HepG2 (cell line): Measurements from ENCODE around the gene KLHL8. TPM values are rescaled to one million over a fixed set of nuclear protein-coding genes. Genes with fewer than 3 reads are reported as not detected.
A peak's percentile ranks its signal among the peaks of the same experiment; 100 is the strongest.

Experiments used
- ATAC-seq: fragments of 200-7000 bp; cut with Tn5 transposase; 3 replicates; pipeline ENCODE4 v1.9.1; 2020; ENCODE audit warnings: mild to moderate bottlenecking, moderate library complexity
- BruUV-seq: library from RNA; stranded (reverse); fragments of 400-500 nt; replicated peaks from 2 replicates; lab custom pipeline; 2021; lab: Mats Ljungman, UMichigan
- CTCF ChIA-PET: fragments of 300-600 bp; formaldehyde crosslinking; extraction: SDS; loops from one replicate; lab custom pipeline; 2021; ENCODE audit warnings: low total read pairs, inconsistent platforms, low intra/inter-chr PET ratio; lab: Yijun Ruan, JAX
- POLR2A ChIA-PET: fragments of 350-600 bp; sonication (Branson Sonifier 250); formaldehyde crosslinking; loops from one replicate; lab custom pipeline; 2020; ENCODE audit warnings: antibody characterized with exemption, inconsistent platforms; lab: Yijun Ruan, JAX
- DNase-seq: peaks from one replicate; pipeline ENCODE4 v3.0.0-alpha.2; 2015; ENCODE audit warnings: low spot score
- FAIRE-seq: peaks from 3 replicates; lab custom pipeline; 2011; peaks lifted over from hg19 to GRCh38; lab: Jason Lieb, UNC
- H2AFZ ChIP-seq: one replicate; pipeline ENCODE4 v1.6.1; 2011; ENCODE audit warnings: low read length, inconsistent platforms
- H3K27ac ChIP-seq: fragments of 300-600 bp; 3 replicates; pipeline ENCODE4 v1.8.0; 2011; ENCODE audit warnings: mixed run types, mild to moderate bottlenecking, mixed read lengths, low read length, inconsistent platforms; ENCODE audit not compliant: insufficient read depth; ENCODE audit errors: extremely low read length
- H3K27me3 ChIP-seq, 2 experiments: fragments of 200-600 bp in 1 of 2; 2 replicates in 1 of 2; 3 replicates in 1 of 2; pipeline versions ENCODE4 v1.6.0 to v1.8.0; 2011; ENCODE audit warnings: low read length in 2 of 2, mild to moderate bottlenecking in 2 of 2, moderate library complexity in 2 of 2, inconsistent platforms in 1 of 2; ENCODE audit not compliant: insufficient read depth in 2 of 2, control insufficient read depth in 1 of 2
- H3K36me3 ChIP-seq, 2 experiments: fragments of 200-600 bp in 1 of 2; replicated peaks in 1 of 2; 2 replicates in 1 of 2; 3 replicates in 1 of 2; pipeline versions ENCODE4 v1.5.1 to v1.8.0; 2011; ENCODE audit warnings: low read length in 2 of 2, inconsistent platforms in 1 of 2; ENCODE audit not compliant: insufficient read depth in 2 of 2, control insufficient read depth in 1 of 2
- H3K4me1 ChIP-seq: 2 replicates; pipeline ENCODE4 v1.5.1; 2012; ENCODE audit warnings: low read length, inconsistent platforms; ENCODE audit not compliant: insufficient read depth
- H3K4me2 ChIP-seq: 2 replicates; pipeline ENCODE4 v1.6.0; 2011; ENCODE audit warnings: low read depth, low read length, inconsistent platforms
- H3K4me3 ChIP-seq, 3 experiments: fragments of 200-600 bp in 1 of 3; sonication (generic), shearing (Covaris generic) in 1 of 3; replicated peaks in 1 of 3; 2 replicates each; pipeline ENCODE4 v1.5.1; 2011 to 2016; ENCODE audit warnings: low read length in 3 of 3, inconsistent platforms in 2 of 3, low read depth in 2 of 3, mild to moderate bottlenecking in 2 of 3, control low read depth in 1 of 3, mixed read lengths in 1 of 3; ENCODE audit not compliant: insufficient read depth in 1 of 3
- H3K79me2 ChIP-seq: one replicate; pipeline ENCODE4 v1.6.1; 2011; ENCODE audit warnings: low read length, inconsistent platforms; ENCODE audit not compliant: insufficient read depth
- H3K9ac ChIP-seq: 2 replicates; pipeline ENCODE4 v1.6.0; 2011; ENCODE audit warnings: mild to moderate bottlenecking, low read depth, low read length, inconsistent platforms; ENCODE audit not compliant: insufficient read depth
- H3K9me3 ChIP-seq: 2 replicates; pipeline ENCODE4 v1.5.1; 2012; ENCODE audit warnings: mild to moderate bottlenecking, low read length
- H4K20me1 ChIP-seq: 2 replicates; pipeline ENCODE4 v1.6.0; 2011; ENCODE audit warnings: inconsistent platforms, mild to moderate bottlenecking, low read length, moderate library complexity; ENCODE audit not compliant: insufficient read depth
- HIC2 ChIP-seq: sonication (generic); formaldehyde crosslinking; IDR thresholded peaks from 2 replicates; pipeline ENCODE4 v1.9.0; 2022; ENCODE audit warnings: low read depth, missing genetic modification reagents
- HOMEZ ChIP-seq: IDR thresholded peaks from 2 replicates; pipeline ENCODE4 v1.6.1; 2016; ENCODE audit warnings: low read depth
- JARID2 ChIP-seq: sonication (generic); formaldehyde crosslinking; IDR thresholded peaks from 2 replicates; pipeline ENCODE4 v1.8.1; 2023; ENCODE audit warnings: missing genetic modification reagents, inconsistent platforms; ENCODE audit not compliant: insufficient replicate concordance
- JUN ChIP-seq: sonication (generic); formaldehyde crosslinking; IDR thresholded peaks from 2 replicates; pipeline ENCODE4 v1.4.0; 2020; ENCODE audit warnings: mild to moderate bottlenecking, missing genetic modification reagents
- KLF15 ChIP-seq: sonication (generic); formaldehyde crosslinking; IDR thresholded peaks from 2 replicates; pipeline ENCODE4 v1.8.1; 2023; ENCODE audit warnings: borderline replicate concordance, mild to moderate bottlenecking, inconsistent platforms, missing genetic modification reagents, mixed read lengths
- MAFG ChIP-seq: sonication (generic); formaldehyde crosslinking; IDR thresholded peaks from 2 replicates; pipeline ENCODE4 v1.5.1; 2020; ENCODE audit warnings: mild to moderate bottlenecking, missing genetic modification reagents
- POLR2AphosphoS5 ChIP-seq: IDR thresholded peaks from 2 replicates; pipeline ENCODE4 v1.6.1; 2012; ENCODE audit warnings: low read depth, low read length
- REST ChIP-seq, 2 experiments: IDR thresholded peaks; 2 replicates each; pipeline ENCODE4 v1.6.1; 2011 to 2012; ENCODE audit warnings: low read length in 2 of 2, borderline replicate concordance in 1 of 2, low read depth in 1 of 2, mild to moderate bottlenecking in 1 of 2, moderate library complexity in 1 of 2
- ZBTB1 ChIP-seq: sonication (generic); formaldehyde crosslinking; IDR thresholded peaks from 2 replicates; pipeline ENCODE4 v1.4.0; 2020; ENCODE audit warnings: missing genetic modification reagents, borderline replicate concordance
- ZFYVE20 ChIP-seq: sonication (generic); formaldehyde crosslinking; IDR thresholded peaks from 2 replicates; pipeline ENCODE4 v1.8.0; 2023; ENCODE audit warnings: low read depth, mild to moderate bottlenecking, moderate library complexity, missing genetic modification reagents, borderline replicate concordance
- ZNF678 ChIP-seq: sonication (generic); formaldehyde crosslinking; IDR thresholded peaks from 2 replicates; pipeline ENCODE4 v1.4.0; 2020; ENCODE audit warnings: mild to moderate bottlenecking, missing genetic modification reagents
- ZSCAN9 ChIP-seq: IDR thresholded peaks from 2 replicates; pipeline ENCODE4 v1.6.1; 2016; ENCODE audit warnings: borderline replicate concordance
- WGBS: methylation state at CpG from one replicate; pipeline ENCODE4 v1.1.6; 2017; ENCODE audit warnings: low lambda C conversion rate; 5-methylcytosine and 5-hydroxymethylcytosine counted together
- in situ Hi-C: cut with HindIII; loops from 2 replicates; pipeline ENCODE4 v1.10.0; 2017; ENCODE audit warnings: low pct_unique_long_range_greater_than_20kb; ENCODE audit not compliant: extremely low pct_ligation_motif_present
- intact Hi-C: fragments of 100-400 bp; cut with micrococcal nuclease; formaldehyde crosslinking; loops from one replicate; pipeline ENCODE4 v1.10.0; 2022; ENCODE audit not compliant: unreplicated experiment
- polyA plus RNA-seq, 8 experiments: library from polyadenylated mRNA; depleted of rRNA in 3 of 8; stranded (reverse) in 7 of 8; unstranded in 1 of 8; fragments of >200 nt; fragmentation: Illumina TruSeq in 4 of 8; extraction: Trizol in 4 of 8; gene quantifications; 2 replicates each; pipeline versions ENCODE4 v1.2.1 to v1.2.3, GENCODE V29; 2011 to 2016; ENCODE audit warnings: low read depth in 4 of 8, missing spikeins in 1 of 8, mixed read lengths in 1 of 8; ENCODE audit not compliant: insufficient read depth in 1 of 8
- total RNA-seq, 5 experiments: library from RNA; depleted of rRNA; stranded (reverse); fragments of >200 nt; fragmentation: Illumina TruSeq; extraction: Trizol; gene quantifications; 2 replicates each; pipeline ENCODE4 v1.2.3, GENCODE V29; 2016; ENCODE audit warnings: low read depth in 1 of 5
- TF ChIP-seq, protein P1 (sequence below): sonication (generic); formaldehyde crosslinking; IDR thresholded peaks from 2 replicates; pipeline ENCODE4 v1.5.1; 2020; ENCODE audit warnings: mild to moderate bottlenecking, moderate library complexity, missing genetic modification reagents

KLHL8 gene
- total and polyA plus RNA-seq, 2 of the 13 experiments (the other 11 are each of a cell fraction or from before 2014, with no cell fraction given) = 2.8 to 11.7 TPM

- TF ChIP-seq REST (IDR thresholded peaks at IDR 0.05; ENCODE audit: borderline replicate concordance in 1 of 2, low read depth in 1 of 2, low read length in 2 of 2) (no peak), HIC2 (CRISPR knock-in tag) (no peak), MAFG (CRISPR knock-in tag) (no peak)
Measured at GRCh38 chr4:87239194-87239593, 18.8 kb upstream of the KLHL8 start (continued).

DNA sequence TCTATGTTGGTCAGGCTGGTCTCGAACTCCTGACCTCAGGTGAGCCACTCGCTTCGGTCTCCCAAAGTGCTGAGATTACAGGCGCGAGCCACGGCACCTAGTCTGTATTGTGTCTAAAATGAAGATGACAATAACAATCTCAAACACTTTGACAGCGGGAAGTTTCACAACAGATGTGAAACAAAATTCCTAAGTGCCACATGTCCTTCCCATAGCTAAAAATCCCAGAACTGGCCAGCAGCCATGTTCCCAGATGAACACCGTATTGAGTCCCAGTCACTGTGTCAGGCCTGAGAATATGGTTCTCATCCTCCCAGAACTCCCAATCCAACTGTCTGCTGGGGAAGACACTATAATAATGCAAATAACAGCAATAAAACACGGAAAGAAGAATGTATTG, 16.4 kb upstream of the KLHL8 start:
- H3K27ac ChIP-seq = no peak overlapping the region
- DNase-seq = peak; percentile 11
- CTCF ChIA-PET = interaction anchor here (2.4 kb wide), 1 partner anchor 86 kb away, joined by 22 read pairs; no protein-coding TSS in a partner anchor
- no peak for TF ChIP-seq ZSCAN9 (CRISPR knock-in tag)
- no peak for TF ChIP-seq HOMEZ (CRISPR knock-in tag)
- TF ChIP-seq ZFYVE20 (CRISPR knock-in tag) = no peak
- no peak for TF ChIP-seq JUN
- no peak for TF ChIP-seq KLF15 (CRISPR knock-in tag)
- TF ChIP-seq, protein P1, sequence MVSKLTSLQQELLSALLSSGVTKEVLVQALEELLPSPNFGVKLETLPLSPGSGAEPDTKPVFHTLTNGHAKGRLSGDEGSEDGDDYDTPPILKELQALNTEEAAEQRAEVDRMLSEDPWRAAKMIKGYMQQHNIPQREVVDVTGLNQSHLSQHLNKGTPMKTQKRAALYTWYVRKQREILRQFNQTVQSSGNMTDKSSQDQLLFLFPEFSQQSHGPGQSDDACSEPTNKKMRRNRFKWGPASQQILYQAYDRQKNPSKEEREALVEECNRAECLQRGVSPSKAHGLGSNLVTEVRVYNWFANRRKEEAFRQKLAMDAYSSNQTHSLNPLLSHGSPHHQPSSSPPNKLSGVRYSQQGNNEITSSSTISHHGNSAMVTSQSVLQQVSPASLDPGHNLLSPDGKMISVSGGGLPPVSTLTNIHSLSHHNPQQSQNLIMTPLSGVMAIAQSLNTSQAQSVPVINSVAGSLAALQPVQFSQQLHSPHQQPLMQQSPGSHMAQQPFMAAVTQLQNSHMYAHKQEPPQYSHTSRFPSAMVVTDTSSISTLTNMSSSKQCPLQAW = no peak
- TF ChIP-seq POLR2AphosphoS5 = no peak
- no peak for TF ChIP-seq ZNF678 (CRISPR knock-in tag)
- TF ChIP-seq ZBTB1 (CRISPR knock-in tag) = no peak
- TF ChIP-seq JARID2 (CRISPR knock-in tag) = no peak
- TF ChIP-seq, all 625 proteins: peak for 0
- no TSS peak for BruUV-seq
- Histone ChIP-seq H3K9ac (no peak overlapping the region), H3K79me2 (no peaks in the 10 kb centered on the region), H3K36me3 (no peaks in the 10 kb centered on the region), H4K20me1 (no peaks in the 10 kb centered on the region), H3K27me3 (0 out of 5 replicates have a peak, but pooled peaks cover 0 to 2% of the 10 kb centered on the region in 2 experiments), H3K4me1 (peaks cover 32% of the 10 kb centered on the region), H2AFZ (no peak overlapping the region), H3K9me3 (no peaks in the 10 kb centered on the region; the same call in 1 of the 2 replicates), H3K4me3 (no peak overlapping the region), H3K4me2 (0 out of 2 replicates have a peak overlapping the region, but pooled peaks have one; percentile 27)
- FAIRE-seq (no peak), ATAC-seq (peak; percentile 41; the same call in 1 of the 3 replicates)
- in situ Hi-C loops = loop anchor here (10.0 kb wide), 2 partner anchors 312 to 342 kb away; partner anchors contain the start of gene C4orf36
- intact Hi-C loops = no loop called here
- POLR2A ChIA-PET = no interaction called here
- 46% methylated on average over 9 of the region's 9 CpGs for WGBS
